Raji (cell line): ENCODE data around the gene PSEN2.

Source experiments
- POLR2A ChIP-seq: IDR thresholded peaks from 2 replicates; pipeline ENCODE4 v1.6.1; 2011; ENCODE audit warnings: low read depth, low read length, control low read depth; ENCODE audit not compliant: insufficient read depth

PSEN2 gene

GRCh38 chr1:226915672-226915995 is 45.2 kb downstream of the PSEN2 start:
- TF ChIP-seq POLR2A, result no peak

- TF ChIP-seq POLR2A, result no peak
Observed at GRCh38 chr1:226916497-226916896, 46.1 kb downstream of the PSEN2 start.

- no peak for TF ChIP-seq POLR2A
Observed at GRCh38 chr1:226919587-226919986, 49.2 kb downstream of the PSEN2 start.

- no peak for TF ChIP-seq POLR2A
Observed at GRCh38 chr1:226919995-226920394, 49.6 kb downstream of the PSEN2 start.

GRCh38 chr1:226920446-226920894 is 50.1 kb downstream of the PSEN2 start:
- TF ChIP-seq POLR2A, result no peak

GRCh38 chr1:226921504-226921903 is 51.1 kb downstream of the PSEN2 start:
- TF ChIP-seq POLR2A, result no peak

- TF ChIP-seq POLR2A, result no peak
Observed at GRCh38 chr1:226934483-226935237, 64.2 kb downstream of the PSEN2 start.

- TF ChIP-seq POLR2A, result no peak
Observed at GRCh38 chr1:226937940-226938725, 67.7 kb downstream of the PSEN2 start.

- TF ChIP-seq POLR2A, result no peak
Observed at GRCh38 chr1:226938903-226939437, 68.6 kb downstream of the PSEN2 start.

GRCh38 chr1:226939438-226940028 is 69.1 kb downstream of the PSEN2 start:
- peak; percentile 89 for TF ChIP-seq POLR2A

GRCh38 chr1:226940029-226940805 is 69.8 kb downstream of the PSEN2 start, which contains the start of gene COQ8A:
Gene COQ8A, plus strand, starts transcription at chr1:226940294. Its CDS starts 21,092 bp downstream, at chr1:226961386.
- no peak for TF ChIP-seq POLR2A

- TF ChIP-seq POLR2A, result no peak
Observed at GRCh38 chr1:226940806-226941067, 70.3 kb downstream of the PSEN2 start.

- TF ChIP-seq POLR2A, result no peak
Observed at GRCh38 chr1:226942392-226942791, 72.0 kb downstream of the PSEN2 start.

GRCh38 chr1:226943156-226943555 is 72.7 kb downstream of the PSEN2 start:
- no peak for TF ChIP-seq POLR2A

- no peak for TF ChIP-seq POLR2A
Observed at GRCh38 chr1:226943927-226944326, 73.5 kb downstream of the PSEN2 start.
